GM18858 (cell line): ENCODE data around the gene FAM114A1.
"Not testable (repeated sequence)": the region's sequence is repeated elsewhere in the genome, so short reads cannot be mapped to it uniquely, and the experiment has no call there.

ENCODE experiments used
- ATAC-seq: cut with Tn5 transposase; IDR thresholded peaks from one replicate; pipeline ENCODE4 v1.9.1; 2021; ENCODE audit not compliant: unreplicated experiment

The FAM114A1 gene

DNA sequence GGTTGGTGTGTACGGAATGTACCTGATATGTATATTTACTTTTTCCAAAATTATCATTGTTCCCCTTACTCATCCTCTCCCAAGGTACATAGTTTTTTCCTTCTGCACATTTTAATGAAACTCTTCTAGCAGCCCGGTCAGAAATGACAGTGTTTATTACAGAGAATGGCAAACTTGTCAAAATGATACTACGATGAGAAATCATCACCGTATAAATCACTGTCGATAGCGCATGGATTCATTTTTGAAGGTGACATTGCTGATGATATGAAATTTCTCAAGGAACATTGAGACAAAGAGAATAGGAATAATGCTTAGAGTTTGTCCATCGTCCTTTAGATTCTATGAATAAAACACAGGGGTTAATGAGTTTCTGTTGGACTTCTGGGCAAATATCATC, 30.6 kb downstream of the FAM114A1 start:
- ATAC-seq = no peak

GRCh38 chr4:38902221-38902620, 34.6 kb downstream of the FAM114A1 start:
- ATAC-seq = no peak

GRCh38 chr4:38902695-38903094, 35.1 kb downstream of the FAM114A1 start:
- no peak for ATAC-seq

DNA sequence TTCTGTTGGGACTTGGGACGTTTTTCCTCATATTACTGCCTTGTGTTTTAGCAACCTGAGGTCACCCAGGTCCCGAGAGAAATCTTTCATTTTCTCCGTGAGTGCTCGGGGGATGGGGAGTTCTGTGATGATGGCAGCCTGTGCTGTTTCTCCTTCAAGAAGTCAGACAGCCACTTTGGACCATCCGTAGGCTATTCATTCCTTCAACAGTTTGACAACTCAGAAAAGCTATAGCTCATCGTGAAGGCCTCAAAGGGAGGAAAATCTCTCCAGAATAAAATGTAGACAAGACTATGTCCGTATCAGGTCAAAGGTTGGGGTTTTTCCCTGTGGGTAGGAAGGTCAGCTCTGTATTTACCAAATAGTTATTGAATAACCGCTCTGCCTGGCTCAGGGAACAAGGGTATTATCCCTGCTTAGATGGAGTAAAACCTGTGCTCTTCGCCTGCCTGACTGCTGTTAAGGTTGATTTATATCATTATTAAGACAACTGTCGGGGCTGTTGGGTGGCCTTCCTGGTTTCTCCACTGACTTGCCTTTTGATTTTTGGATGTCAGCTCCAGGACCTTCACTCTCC, 36.6 kb downstream of the FAM114A1 start:
- no peak for ATAC-seq

- no peak for ATAC-seq
Measured at GRCh38 chr4:38904682-38905081, 37.1 kb downstream of the FAM114A1 start.

- no peak for ATAC-seq
Measured at GRCh38 chr4:38905652-38906385, 38.2 kb downstream of the FAM114A1 start.

DNA sequence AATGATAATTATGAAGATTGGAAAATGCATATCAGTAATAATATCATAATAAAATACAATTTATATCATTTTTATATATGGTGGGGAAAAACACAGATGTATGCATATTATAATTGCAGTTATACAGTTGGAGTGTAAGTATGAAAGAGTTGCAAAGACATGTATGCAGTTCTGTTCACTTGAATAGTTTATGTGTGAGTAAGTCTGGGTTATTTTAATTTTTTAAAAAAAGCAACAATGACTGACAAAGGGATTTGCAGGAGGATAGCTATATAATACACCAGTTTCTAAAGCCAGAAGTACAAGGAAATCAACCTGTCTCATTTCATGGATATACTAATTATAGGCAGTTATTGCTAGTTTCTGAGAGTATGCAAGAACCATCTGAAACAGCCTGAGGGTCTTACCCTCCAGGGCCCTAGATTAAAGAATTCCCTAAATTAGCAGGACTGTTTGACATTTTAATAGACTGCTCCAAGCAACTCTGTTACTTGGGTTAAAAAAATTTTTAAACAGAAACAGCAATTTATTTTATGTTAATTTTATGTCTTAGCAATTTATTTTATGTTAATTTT, 40.2 kb downstream of the FAM114A1 start:
- no peak for ATAC-seq

DNA sequence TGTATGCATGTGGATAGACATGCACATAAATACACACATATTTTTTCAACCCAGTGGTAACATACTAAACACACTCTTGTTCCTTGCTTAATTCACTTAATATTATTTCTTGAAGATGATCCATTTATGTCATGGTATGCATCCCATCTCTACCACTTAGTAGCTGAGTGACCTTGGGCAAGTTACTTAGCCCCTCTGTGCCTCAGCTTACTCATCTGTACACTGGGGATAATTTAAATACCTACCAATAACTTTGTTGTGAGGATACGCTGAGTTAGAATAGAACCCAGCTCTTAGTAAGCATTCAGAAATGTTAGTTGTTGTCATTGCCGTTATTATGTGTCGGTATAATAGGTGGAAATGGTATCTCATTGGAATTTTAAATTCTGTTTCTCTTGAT, 41.4 kb downstream of the FAM114A1 start:
- ATAC-seq = no peak

GRCh38 chr4:38911257-38911656, 43.7 kb downstream of the FAM114A1 start:
- no peak for ATAC-seq

DNA sequence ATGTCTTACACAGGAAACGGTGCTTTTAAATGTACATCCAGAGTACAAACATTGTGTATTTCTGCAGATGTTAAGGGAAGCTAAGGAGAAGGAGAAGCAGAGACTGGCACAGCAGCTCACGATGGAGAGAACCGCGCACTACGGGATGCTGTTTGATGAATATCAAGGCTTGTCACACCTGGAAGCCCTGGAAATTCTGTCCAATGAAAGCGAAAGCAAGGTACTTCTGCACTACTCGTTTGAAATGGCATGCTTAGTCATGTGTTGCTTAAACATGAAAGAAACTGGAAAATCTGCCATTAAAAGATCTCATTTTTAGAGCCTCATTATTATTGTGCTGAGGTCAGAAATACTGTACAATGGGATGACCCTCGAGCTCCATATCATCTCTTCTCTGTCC, 47.2 kb downstream of the FAM114A1 start:
- ATAC-seq = no peak

- ATAC-seq = not testable (repeated sequence)
Measured at GRCh38 chr4:38916267-38916666, 48.7 kb downstream of the FAM114A1 start.

GRCh38 chr4:38917481-38918025, 49.9 kb downstream of the FAM114A1 start:
- ATAC-seq = no peak

DNA sequence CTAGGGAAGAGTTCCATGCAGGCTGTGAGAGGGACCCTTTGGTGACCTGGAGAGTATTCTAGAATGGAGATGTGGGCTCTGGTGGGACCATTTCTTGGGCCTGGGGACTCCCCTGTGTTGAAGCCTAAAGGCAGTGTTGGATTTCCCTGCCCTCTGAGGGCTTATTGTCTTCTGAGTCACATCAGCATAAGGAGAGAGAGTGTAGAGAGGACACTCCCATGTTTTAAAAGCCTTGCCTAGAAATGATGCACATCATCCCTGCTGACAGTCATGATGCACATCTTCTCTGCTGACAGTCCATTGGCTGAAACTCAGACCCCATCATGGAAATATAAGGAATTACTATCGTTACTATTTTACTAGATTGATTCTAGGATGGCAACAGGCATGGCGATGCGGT, 51.9 kb downstream of the FAM114A1 start:
- ATAC-seq = no peak

- no peak for ATAC-seq
Measured at GRCh38 chr4:38920186-38920585, 52.6 kb downstream of the FAM114A1 start.

GRCh38 chr4:38920677-38921076, 53.1 kb downstream of the FAM114A1 start:
- no peak for ATAC-seq

DNA sequence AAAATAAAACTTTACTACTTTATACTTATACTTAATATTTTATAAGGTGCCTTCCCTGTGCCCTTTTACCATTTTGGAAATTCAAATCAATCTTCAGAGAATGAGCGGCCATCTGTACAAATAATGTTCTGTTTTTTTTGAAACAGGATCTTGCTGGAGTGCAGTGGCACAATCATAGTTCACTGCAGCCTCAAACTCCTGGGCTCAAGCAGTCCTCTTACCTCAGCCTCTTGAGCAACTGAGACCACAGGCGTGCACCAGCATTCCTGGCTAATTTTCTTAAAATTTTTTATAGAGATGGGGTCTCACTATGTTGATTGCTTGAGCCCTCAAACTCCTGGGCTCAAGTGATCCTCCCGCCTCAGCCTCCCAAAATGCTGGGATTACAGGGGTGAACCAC, 53.5 kb downstream of the FAM114A1 start:
- no peak for ATAC-seq

GRCh38 chr4:38923746-38924145, 56.1 kb downstream of the FAM114A1 start:
- ATAC-seq = no peak

GRCh38 chr4:38924353-38924752, 56.7 kb downstream of the FAM114A1 start:
- no peak for ATAC-seq

GRCh38 chr4:38925492-38926413, 58.1 kb downstream of the FAM114A1 start:
- no peak for ATAC-seq

- no peak for ATAC-seq
Measured at GRCh38 chr4:38926896-38927295, 59.3 kb downstream of the FAM114A1 start.

- ATAC-seq = no peak
Measured at GRCh38 chr4:38928568-38928967, 61.0 kb downstream of the FAM114A1 start.
